H54 (cell line): ENCODE measurements around the gene TGFBRAP1.

Source experiments
- DNase-seq: peaks from one replicate; pipeline ENCODE4 v3.0.0; 2011; ENCODE audit warnings: low spot score, mixed read lengths; ENCODE audit not compliant: insufficient read length
- FAIRE-seq: peaks from 3 replicates; lab custom pipeline; 2011; peaks lifted over from hg19 to GRCh38; lab: Jason Lieb, UNC
- POLR2A ChIP-seq: IDR thresholded peaks from 2 replicates; pipeline ENCODE4 v1.6.1; 2011; ENCODE audit warnings: low read depth, mild to moderate bottlenecking, low read length

TGFBRAP1 gene

GRCh38 chr2:105315314-105315713 lies 14.2 kb downstream of the TGFBRAP1 start:
- FAIRE-seq (no peak), DNase-seq (no peak)
- no peak for TF ChIP-seq POLR2A

DNA sequence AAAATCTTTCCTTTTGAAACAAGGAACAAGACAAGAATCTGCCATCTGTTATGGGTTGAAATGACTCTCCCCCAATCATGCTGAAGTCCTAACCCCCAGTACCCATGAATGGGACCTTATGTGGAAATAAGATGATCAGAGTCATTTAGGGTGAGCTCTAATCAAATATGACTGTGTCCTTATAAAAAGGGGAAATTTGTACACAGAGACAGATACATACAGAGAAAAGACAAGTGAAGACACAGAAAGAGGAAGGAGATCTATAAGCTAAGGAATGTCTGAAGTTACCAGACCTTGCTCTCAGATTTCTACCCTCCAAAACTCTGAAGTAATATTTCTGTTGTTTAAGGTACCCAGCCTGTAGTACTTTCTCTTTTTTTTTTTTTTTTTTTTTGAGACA lies 15.7 kb downstream of the TGFBRAP1 start:
- FAIRE-seq: no peak
- no peak for DNase-seq
- no peak for TF ChIP-seq POLR2A

DNA sequence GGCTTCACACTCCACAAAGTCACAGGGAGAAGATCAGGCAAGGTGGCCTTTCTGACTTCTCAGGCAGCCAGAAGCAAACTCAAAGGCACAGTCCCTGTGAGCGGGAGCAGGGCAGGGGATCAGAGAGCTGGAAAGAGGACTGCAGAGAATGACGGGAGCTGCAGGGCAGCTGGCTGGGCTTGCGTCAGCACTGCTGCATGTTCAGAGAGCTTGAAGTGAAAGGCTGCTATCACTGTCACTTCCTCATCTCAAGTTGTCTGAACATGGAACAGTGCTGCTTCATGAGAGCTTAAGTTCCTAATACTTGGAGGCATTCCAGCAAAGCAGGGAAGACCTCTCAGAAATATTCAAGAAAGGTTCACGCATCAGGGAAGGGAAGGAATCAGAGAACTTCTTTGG lies 20.4 kb downstream of the TGFBRAP1 start:
- TF ChIP-seq POLR2A: no peak
- DNase-seq: no peak
- FAIRE-seq: no peak

GRCh38 chr2:105308382-105309146 lies 21.0 kb downstream of the TGFBRAP1 start:
- DNase-seq: no peak
- no peak for TF ChIP-seq POLR2A
- FAIRE-seq: no peak

DNA sequence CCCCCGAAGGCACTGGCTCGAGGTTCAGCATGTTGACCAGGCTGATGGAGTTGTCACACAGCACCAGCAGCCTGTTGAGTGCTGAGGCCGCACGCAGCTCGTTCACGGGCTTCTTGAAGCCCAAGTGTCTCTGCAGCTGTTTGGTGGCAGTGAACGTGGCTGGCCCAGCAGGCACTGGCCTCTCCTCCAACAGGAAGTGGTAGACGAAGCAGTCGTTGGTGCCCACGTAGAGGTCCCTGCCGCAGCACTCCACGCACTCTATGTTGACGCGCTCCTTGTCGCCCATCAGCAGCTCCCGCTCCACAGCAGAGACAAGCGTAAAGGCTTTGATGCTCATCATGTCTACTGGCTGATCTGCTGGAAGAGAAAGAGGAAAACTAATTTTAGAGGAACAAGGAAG lies 21.6 kb downstream of the TGFBRAP1 start:
- no peak for TF ChIP-seq POLR2A
- no peak for DNase-seq
- no peak for FAIRE-seq

- TF ChIP-seq POLR2A: no peak
- FAIRE-seq (no peak), DNase-seq (no peak)
Measured at GRCh38 chr2:105307550-105307949, 22.0 kb downstream of the TGFBRAP1 start.

DNA sequence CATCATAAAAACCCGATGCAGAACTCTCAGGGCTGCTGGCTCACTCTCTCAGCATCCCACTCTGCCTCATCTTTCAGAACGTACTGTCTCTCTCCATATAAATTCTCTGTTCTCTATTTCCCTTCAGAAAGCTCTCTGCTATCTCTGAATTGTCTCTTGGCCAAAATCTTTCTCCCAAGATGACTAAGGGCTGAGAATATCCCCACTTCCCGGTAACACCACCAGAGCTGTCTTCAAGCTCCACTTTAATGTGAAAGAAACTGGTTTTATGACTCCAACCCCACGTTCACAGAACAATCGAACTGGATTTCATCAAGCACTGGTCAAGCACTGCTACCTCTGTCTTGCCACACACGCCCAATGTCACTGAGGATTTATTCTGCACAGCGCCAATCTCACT lies 22.4 kb downstream of the TGFBRAP1 start:
- no peak for DNase-seq
- FAIRE-seq: no peak
- TF ChIP-seq POLR2A: no peak

GRCh38 chr2:105301646-105302045 lies 27.9 kb downstream of the TGFBRAP1 start:
- TF ChIP-seq POLR2A: no peak
- no peak for FAIRE-seq
- no peak for DNase-seq

DNA sequence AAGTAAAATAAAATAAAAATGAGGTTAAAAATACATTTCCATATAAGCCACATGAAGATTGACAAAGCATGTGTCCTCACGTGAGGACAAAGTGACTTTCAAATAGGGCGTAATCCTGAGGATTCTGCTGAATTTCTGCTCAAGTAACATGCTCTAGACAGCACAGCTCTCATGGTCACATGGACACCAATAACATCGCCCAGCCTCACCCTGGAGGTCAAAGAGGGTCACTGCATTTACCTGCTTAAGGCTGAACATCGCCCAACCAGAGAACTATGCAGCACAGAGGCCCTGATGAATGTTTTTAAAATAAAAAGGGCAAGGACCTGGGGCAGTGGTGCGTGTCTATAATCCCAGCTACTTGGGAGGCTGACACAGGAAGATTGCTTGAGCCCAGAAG lies 30.2 kb downstream of the TGFBRAP1 start:
- FAIRE-seq (no peak), DNase-seq (no peak)

GRCh38 chr2:105298017-105298416 lies 31.5 kb downstream of the TGFBRAP1 start:
- TF ChIP-seq POLR2A: no peak
- DNase-seq (no peak), FAIRE-seq (no peak)

More for the DNA sequence above, 30.2 kb downstream of the TGFBRAP1 start:
- TF ChIP-seq POLR2A: no peak

DNA sequence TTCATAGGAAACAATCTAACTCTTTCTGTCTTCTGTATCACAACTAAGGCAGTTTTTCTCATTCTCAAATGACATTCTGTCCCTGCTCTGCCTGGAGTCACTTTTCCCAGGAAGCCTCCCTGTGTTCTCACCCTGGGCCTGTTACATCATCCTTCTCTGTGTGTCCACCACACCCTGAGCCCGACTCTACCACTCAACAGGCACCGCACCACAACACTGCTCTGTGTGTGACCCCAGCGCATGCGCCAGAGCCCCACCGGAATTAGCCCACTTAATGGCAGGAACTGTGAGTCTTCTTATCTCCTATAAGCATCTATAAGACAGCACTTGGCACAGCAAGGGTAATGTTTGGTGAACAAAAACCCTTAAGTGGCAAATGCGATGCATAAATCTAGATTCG lies 32.3 kb downstream of the TGFBRAP1 start:
- FAIRE-seq (no peak), DNase-seq (no peak)
- no peak for TF ChIP-seq POLR2A

DNA sequence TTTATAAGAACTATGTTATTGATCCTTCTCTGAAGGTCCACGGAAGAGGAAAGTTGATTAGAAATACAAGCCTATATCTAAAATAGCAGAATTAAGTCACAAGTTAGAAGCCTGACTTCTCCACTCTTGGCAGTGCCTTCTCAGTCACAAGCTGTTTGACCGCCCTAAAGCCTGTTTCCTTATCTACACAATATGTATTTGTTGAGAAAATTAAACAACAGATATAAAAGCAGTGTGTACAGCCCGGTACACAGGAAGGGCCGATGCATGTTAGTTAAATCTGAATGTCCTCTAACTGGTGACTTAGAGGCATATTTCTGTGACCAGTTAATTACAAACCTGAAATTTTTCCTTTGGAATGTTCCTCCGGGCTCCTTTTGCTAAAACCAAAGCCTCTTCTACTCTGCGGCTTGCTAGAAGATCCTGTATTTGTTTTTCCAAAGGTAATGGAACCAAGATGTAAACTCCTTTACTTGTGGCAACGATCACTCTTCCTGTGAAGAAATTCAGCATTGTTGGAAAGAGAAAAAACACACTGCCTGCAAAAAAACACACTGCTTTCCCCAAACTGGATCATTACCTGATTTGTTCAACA lies 33.4 kb downstream of the TGFBRAP1 start:
- FAIRE-seq: no peak
- no peak for TF ChIP-seq POLR2A
- no peak for DNase-seq

- FAIRE-seq (no peak), DNase-seq (peak; percentile 52)
Measured at GRCh38 chr2:105294844-105295481, 34.6 kb downstream of the TGFBRAP1 start.

DNA sequence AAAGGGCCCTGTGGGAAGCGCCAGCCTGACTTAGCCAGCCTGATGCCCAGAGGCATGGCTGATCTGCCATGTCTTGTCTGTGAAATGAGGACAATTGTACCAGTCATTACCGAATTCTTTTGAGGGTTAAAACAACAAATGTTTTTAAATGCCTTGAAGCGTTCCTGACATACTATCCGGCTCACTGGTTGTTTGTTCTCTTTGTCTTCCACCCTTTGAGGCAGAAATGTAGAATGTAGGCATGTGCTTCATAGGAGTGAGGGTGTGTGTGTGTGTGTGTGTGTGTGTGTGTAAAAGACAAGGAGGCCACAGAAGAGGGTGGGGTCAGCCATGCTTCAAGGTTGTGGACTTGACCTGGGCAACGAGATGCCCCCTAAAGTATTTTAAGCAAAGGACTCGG lies 35.5 kb downstream of the TGFBRAP1 start:
- FAIRE-seq: no peak
- DNase-seq: no peak
- TF ChIP-seq POLR2A: no peak

More at GRCh38 chr2:105294844-105295481, 34.6 kb downstream of the TGFBRAP1 start:
- TF ChIP-seq POLR2A: no peak
